ENCODE measurements around the gene COG2. TPM values are rescaled to one million over a fixed set of nuclear protein-coding genes. Genes with fewer than 3 reads are reported as not detected.

Gene COG2
- total and polyA plus RNA-seq, 2 of the 13 experiments (the other 11 are each of a cell fraction or from before 2014, with no cell fraction given): 16.8 to 36.3 TPM

DNA sequence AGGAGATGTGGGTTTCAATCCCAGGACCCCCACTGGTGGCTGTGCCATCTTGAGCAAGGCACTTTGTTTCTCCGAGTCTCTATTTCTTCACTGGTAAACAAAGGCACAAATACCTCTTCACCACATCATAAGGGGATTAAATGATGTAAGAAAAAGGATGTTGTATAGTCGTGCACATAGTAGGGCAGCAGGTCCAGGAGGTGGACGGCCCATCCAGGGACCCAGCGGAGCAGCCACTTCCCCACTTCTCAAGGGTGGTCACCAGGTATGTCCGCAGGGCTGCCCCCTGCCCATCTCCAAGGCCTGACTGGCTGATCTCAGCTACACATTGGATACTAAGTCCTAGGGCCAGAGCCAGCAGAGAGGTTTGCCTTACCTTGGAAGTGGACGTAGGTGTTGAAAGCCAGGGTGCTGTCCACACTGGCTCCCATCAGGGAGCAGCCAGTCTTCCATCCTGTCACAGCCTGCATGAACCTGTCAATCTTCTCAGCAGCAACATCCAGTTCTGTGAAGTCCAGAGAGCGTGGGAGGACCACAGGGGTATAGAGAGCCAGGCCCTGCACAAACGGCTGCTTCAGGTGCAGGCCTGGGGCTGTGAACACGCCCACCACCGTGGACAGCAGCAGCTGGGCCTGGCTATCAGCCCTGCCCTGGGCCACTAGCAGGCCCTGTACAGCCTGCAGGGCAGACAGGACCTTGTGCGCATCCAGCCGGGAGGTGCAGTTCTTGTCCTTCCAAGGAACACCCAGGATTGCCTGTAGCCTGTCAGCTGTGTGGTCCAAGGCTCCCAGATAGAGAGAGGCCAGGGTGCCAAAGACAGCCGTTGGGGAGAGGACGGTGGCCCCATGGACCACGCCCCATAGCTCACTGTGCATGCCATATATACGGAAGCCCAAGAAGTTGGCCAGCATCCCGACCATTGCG, 67.6 kb downstream of the COG2 start (continued):
- TF ChIP-seq, protein P1, sequence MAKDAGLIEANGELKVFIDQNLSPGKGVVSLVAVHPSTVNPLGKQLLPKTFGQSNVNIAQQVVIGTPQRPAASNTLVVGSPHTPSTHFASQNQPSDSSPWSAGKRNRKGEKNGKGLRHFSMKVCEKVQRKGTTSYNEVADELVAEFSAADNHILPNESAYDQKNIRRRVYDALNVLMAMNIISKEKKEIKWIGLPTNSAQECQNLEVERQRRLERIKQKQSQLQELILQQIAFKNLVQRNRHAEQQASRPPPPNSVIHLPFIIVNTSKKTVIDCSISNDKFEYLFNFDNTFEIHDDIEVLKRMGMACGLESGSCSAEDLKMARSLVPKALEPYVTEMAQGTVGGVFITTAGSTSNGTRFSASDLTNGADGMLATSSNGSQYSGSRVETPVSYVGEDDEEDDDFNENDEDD (CRISPR knock-in tag; IDR thresholded peaks at IDR 0.05; ENCODE audit: borderline replicate concordance): no peak
- TF ChIP-seq ZNF253 (CRISPR knock-in tag; IDR thresholded peaks at IDR 0.05; ENCODE audit: borderline replicate concordance) (no peak), HIVEP1 (CRISPR knock-in tag; IDR thresholded peaks at IDR 0.05) (peak; percentile 40), ZFP36L2 (CRISPR knock-in tag; IDR thresholded peaks at IDR 0.05) (no peak), ZNF33B (CRISPR knock-in tag; IDR thresholded peaks at IDR 0.05) (no peak), FOXA1 (IDR thresholded peaks at IDR 0.05) (no peak), FOXA1 (CRISPR knock-in tag; IDR thresholded peaks at IDR 0.05) (no peak), SMYD3 (CRISPR knock-in tag; IDR thresholded peaks at IDR 0.05) (no peak), NFIB (CRISPR knock-in tag; IDR thresholded peaks at IDR 0.05; ENCODE audit: borderline replicate concordance) (no peak), NAIF1 (CRISPR knock-in tag; IDR thresholded peaks at IDR 0.05; ENCODE audit: borderline replicate concordance) (no peak), ZNF451 (CRISPR knock-in tag; IDR thresholded peaks at IDR 0.05) (no peak), LCORL (IDR thresholded peaks at IDR 0.05) (no peak), LCORL (CRISPR knock-in tag; IDR thresholded peaks at IDR 0.05) (no peak), TAF1 (CRISPR knock-in tag; IDR thresholded peaks at IDR 0.05) (no peak), CEBPG (CRISPR knock-in tag; IDR thresholded peaks at IDR 0.05) (no peak), ZNF761 (CRISPR knock-in tag; conservative IDR thresholded peaks at IDR 0.05) (no peak), ZNF501 (CRISPR knock-in tag; IDR thresholded peaks at IDR 0.05) (peak; percentile 72), ZNF256 (CRISPR knock-in tag; conservative IDR thresholded peaks at IDR 0.05) (no peak)
- TF ChIP-seq, protein P2, sequence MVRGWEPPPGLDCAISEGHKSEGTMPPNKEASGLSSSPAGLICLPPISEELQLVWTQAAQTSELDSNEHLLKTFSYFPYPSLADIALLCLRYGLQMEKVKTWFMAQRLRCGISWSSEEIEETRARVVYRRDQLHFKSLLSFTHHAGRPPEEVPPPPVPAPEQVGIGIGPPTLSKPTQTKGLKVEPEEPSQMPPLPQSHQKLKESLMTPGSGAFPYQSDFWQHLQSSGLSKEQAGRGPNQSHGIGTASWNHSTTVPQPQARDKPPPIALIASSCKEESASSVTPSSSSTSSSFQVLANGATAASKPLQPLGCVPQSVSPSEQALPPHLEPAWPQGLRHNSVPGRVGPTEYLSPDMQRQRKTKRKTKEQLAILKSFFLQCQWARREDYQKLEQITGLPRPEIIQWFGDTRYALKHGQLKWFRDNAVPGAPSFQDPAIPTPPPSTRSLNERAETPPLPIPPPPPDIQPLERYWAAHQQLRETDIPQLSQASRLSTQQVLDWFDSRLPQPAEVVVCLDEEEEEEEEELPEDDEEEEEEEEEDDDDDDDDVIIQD (CRISPR knock-in tag; IDR thresholded peaks at IDR 0.05; ENCODE audit: low read depth): no peak
- TF ChIP-seq, protein P3, sequence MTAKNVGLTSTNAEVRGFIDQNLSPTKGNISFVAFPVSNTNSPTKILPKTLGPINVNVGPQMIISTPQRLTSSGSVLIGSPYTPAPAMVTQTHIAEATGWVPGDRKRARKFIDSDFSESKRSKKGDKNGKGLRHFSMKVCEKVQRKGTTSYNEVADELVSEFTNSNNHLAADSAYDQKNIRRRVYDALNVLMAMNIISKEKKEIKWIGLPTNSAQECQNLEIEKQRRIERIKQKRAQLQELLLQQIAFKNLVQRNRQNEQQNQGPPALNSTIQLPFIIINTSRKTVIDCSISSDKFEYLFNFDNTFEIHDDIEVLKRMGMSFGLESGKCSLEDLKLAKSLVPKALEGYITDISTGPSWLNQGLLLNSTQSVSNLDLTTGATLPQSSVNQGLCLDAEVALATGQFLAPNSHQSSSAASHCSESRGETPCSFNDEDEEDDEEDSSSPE (CRISPR knock-in tag; IDR thresholded peaks at IDR 0.05): no peak
- TF ChIP-seq, protein P4, sequence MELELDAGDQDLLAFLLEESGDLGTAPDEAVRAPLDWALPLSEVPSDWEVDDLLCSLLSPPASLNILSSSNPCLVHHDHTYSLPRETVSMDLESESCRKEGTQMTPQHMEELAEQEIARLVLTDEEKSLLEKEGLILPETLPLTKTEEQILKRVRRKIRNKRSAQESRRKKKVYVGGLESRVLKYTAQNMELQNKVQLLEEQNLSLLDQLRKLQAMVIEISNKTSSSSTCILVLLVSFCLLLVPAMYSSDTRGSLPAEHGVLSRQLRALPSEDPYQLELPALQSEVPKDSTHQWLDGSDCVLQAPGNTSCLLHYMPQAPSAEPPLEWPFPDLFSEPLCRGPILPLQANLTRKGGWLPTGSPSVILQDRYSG (CRISPR knock-in tag; IDR thresholded peaks at IDR 0.05): no peak
- TF ChIP-seq, protein P5, sequence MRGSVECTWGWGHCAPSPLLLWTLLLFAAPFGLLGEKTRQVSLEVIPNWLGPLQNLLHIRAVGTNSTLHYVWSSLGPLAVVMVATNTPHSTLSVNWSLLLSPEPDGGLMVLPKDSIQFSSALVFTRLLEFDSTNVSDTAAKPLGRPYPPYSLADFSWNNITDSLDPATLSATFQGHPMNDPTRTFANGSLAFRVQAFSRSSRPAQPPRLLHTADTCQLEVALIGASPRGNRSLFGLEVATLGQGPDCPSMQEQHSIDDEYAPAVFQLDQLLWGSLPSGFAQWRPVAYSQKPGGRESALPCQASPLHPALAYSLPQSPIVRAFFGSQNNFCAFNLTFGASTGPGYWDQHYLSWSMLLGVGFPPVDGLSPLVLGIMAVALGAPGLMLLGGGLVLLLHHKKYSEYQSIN (CRISPR knock-in tag; IDR thresholded peaks at IDR 0.05; ENCODE audit: borderline replicate concordance): no peak
- TF ChIP-seq, protein P6, sequence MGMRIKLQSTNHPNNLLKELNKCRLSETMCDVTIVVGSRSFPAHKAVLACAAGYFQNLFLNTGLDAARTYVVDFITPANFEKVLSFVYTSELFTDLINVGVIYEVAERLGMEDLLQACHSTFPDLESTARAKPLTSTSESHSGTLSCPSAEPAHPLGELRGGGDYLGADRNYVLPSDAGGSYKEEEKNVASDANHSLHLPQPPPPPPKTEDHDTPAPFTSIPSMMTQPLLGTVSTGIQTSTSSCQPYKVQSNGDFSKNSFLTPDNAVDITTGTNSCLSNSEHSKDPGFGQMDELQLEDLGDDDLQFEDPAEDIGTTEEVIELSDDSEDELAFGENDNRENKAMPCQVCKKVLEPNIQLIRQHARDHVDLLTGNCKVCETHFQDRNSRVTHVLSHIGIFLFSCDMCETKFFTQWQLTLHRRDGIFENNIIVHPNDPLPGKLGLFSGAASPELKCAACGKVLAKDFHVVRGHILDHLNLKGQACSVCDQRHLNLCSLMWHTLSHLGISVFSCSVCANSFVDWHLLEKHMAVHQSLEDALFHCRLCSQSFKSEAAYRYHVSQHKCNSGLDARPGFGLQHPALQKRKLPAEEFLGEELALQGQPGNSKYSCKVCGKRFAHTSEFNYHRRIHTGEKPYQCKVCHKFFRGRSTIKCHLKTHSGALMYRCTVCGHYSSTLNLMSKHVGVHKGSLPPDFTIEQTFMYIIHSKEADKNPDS (CRISPR knock-in tag; IDR thresholded peaks at IDR 0.05): no peak
